Eye (tissue), 1 donor: ENCODE data around the gene AQP9.
A peak's percentile ranks its signal among the peaks of the same experiment; 100 is the strongest.

Experiments
- DNase-seq: peaks from one replicate; pipeline ENCODE4 v3.0.0-alpha.2; 2015

Gene AQP9

GRCh38 chr15:58228718-58229117, 90.5 kb downstream of the AQP9 start:
- no peak for DNase-seq

- peak; percentile 69 for DNase-seq
Measured at GRCh38 chr15:58229297-58229768, 91.2 kb downstream of the AQP9 start.

GRCh38 chr15:58232281-58233065, 94.3 kb downstream of the AQP9 start:
- no peak for DNase-seq

GRCh38 chr15:58233341-58233740, 95.2 kb downstream of the AQP9 start:
- DNase-seq: no peak
